ENCODE results near the gene RBM6. TPM values are rescaled to one million over a fixed set of nuclear protein-coding genes. Genes with fewer than 3 reads are reported as not detected.

The RBM6 gene
- polyA plus RNA-seq, 3 donors: 11.3 to 137 (median 17.8) TPM

GRCh38 chr3:50120364-50121071 is 180.6 kb downstream of the RBM6 start:
- Histone ChIP-seq H4K20me1 (ENCODE audit: insufficient read depth, low read length) (peaks cover 81% of the 10 kb centered on the region), H3K36me3 (replicated peaks in 1 of 2; ENCODE audit: control insufficient read depth in 1 of 2, insufficient read depth in 2 of 2, low read length in 2 of 2) (peaks cover 53 to 68% of the 10 kb centered on the region in 2 donors), H3K27ac (ENCODE audit: low read depth in 1 of 2, low read length in 2 of 2) (peak overlapping the region in 1 of 2 donors; percentile 31), H3K79me2 (ENCODE audit: insufficient read depth, low read length) (peaks cover 5% of the 10 kb centered on the region), H3K9me3 (replicated peaks in 1 of 2; ENCODE audit: control insufficient read depth in 1 of 2, insufficient read depth in 1 of 2, low read length in 2 of 2) (no peaks in the 10 kb centered on the region), H3K4me3 (replicated peaks in 1 of 3; ENCODE audit: low read depth in 2 of 3, low read length in 3 of 3) (no peak overlapping the region), H3K9ac (ENCODE audit: insufficient read depth, low read length, poor library complexity, severe bottlenecking) (no peak overlapping the region), H3K27me3 (ENCODE audit: control insufficient read depth in 2 of 2, insufficient read depth in 2 of 2, low read length in 2 of 2) (no peaks in the 10 kb centered on the region), H3K4me1 (ENCODE audit: control insufficient read depth in 1 of 2, insufficient read depth in 2 of 2, low read length in 2 of 2) (no peaks in the 10 kb centered on the region), H2AFZ (ENCODE audit: insufficient read depth, low read depth, low read length, poor library complexity, severe bottlenecking) (no peak overlapping the region), H3K4me2 (replicated peaks; ENCODE audit: extremely low read depth, low read length, poor library complexity, severe bottlenecking) (no peak overlapping the region)
- no peak for DNase-seq
- Mint-ChIP-seq H3K27me3 (ENCODE audit: low read depth in 3 of 3) (peaks cover 0 to 4% (median 3%) of the 10 kb centered on the region in 3 donors), H3K4me1 (no peaks in the 10 kb centered on the region), H3K27ac (peak overlapping the region in 1 of 7 donors; percentile 11), H3K9me3 (no peaks in the 10 kb centered on the region), H3K36me3 (peaks cover 44 to 60% of the 10 kb centered on the region in 2 donors), H3K4me3 (no peak overlapping the region)
- intact Hi-C loops (cut with micrococcal nuclease): loop anchor here (1.0 to 5.0 kb wide), 5 partner anchors 68 to 152 kb away; no protein-coding TSS in a partner anchor
- 97% methylated on average over 8 of the region's 10 CpGs for WGBS (ENCODE audit: insufficient coverage)
- no peak for TF ChIP-seq CTCF (IDR thresholded peaks at IDR 0.05)

GRCh38 chr3:50121072-50122032 is 181.4 kb downstream of the RBM6 start:
- DNase-seq: peak; percentile 56 to 68 (median 61)
- H3K4me1 Mint-ChIP-seq: no peaks in the 10 kb centered on the region
- peaks cover 0 to 4% (median 3%) of the 10 kb centered on the region in 3 donors for H3K27me3 Mint-ChIP-seq (ENCODE audit: low read depth in 3 of 3)
- peaks cover 45 to 60% of the 10 kb centered on the region in 2 donors for H3K36me3 ChIP-seq (replicated peaks in 1 of 2; ENCODE audit: control insufficient read depth in 1 of 2, insufficient read depth in 2 of 2, low read length in 2 of 2)
- H3K27ac Mint-ChIP-seq: peak overlapping the region in 1 of 7 donors; percentile 45
- H4K20me1 ChIP-seq (ENCODE audit: insufficient read depth, low read length): peaks cover 72% of the 10 kb centered on the region
- peaks cover 5% of the 10 kb centered on the region for H3K79me2 ChIP-seq (ENCODE audit: insufficient read depth, low read length)
- no peak overlapping the region for H2AFZ ChIP-seq (ENCODE audit: insufficient read depth, low read depth, low read length, poor library complexity, severe bottlenecking)
- H3K27ac ChIP-seq (ENCODE audit: low read depth in 1 of 2, low read length in 2 of 2): peak overlapping the region in 1 of 2 donors; percentile 6
- 56% methylated on average over 13 of the region's 13 CpGs for WGBS (ENCODE audit: insufficient coverage)
- H3K4me1 ChIP-seq (ENCODE audit: control insufficient read depth in 1 of 2, insufficient read depth in 2 of 2, low read length in 2 of 2): no peaks in the 10 kb centered on the region
- no peak overlapping the region for H3K4me2 ChIP-seq (replicated peaks; ENCODE audit: extremely low read depth, low read length, poor library complexity, severe bottlenecking)
- no peaks in the 10 kb centered on the region for H3K27me3 ChIP-seq (ENCODE audit: control insufficient read depth in 2 of 2, insufficient read depth in 2 of 2, low read length in 2 of 2)
- TF ChIP-seq CTCF (IDR thresholded peaks at IDR 0.05): peak; percentile 88
- H3K4me3 Mint-ChIP-seq: no peak overlapping the region
- H3K36me3 Mint-ChIP-seq: peaks cover 36 to 51% of the 10 kb centered on the region in 2 donors
- no peaks in the 10 kb centered on the region for H3K9me3 ChIP-seq (replicated peaks in 1 of 2; ENCODE audit: control insufficient read depth in 1 of 2, insufficient read depth in 1 of 2, low read length in 2 of 2)
- intact Hi-C loops (cut with micrococcal nuclease): loop anchor here (1.0 to 5.0 kb wide), 5 partner anchors 67 to 151 kb away; no protein-coding TSS in a partner anchor
- no peak overlapping the region for H3K9ac ChIP-seq (ENCODE audit: insufficient read depth, low read length, poor library complexity, severe bottlenecking)
- no peaks in the 10 kb centered on the region for H3K9me3 Mint-ChIP-seq
- no peak overlapping the region for H3K4me3 ChIP-seq (replicated peaks in 1 of 3; ENCODE audit: low read depth in 2 of 3, low read length in 3 of 3)
